Hair follicular keratinocyte (primary cell): Measurements from ENCODE around the gene C11orf21. TPM values are rescaled to one million over a fixed set of nuclear protein-coding genes. Genes with fewer than 3 reads are reported as not detected.

Experiments used
- total RNA-seq: library from RNA; depleted of rRNA; stranded (reverse); fragments of >200 nt; gene quantifications from 2 replicates; pipeline ENCODE4 v1.2.3, GENCODE V29; 2015

C11orf21 gene
- total RNA-seq, result not detected in 2 replicates

GRCh38 chr11:2301631-2302305, at the start of gene C11orf21, which contains the start of gene TSPAN32:
TSS of gene C11orf21 (minus strand) at chr11:2301918. CDS start at chr11:2301808, 110 bp downstream.
TSS of gene TSPAN32 (plus strand) at chr11:2302013. CDS start at chr11:2302150, 137 bp downstream.

GRCh38 chr11:2270322-2271076, 31.2 kb downstream of the C11orf21 start, which contains the start of gene ASCL2:
TSS of gene ASCL2 (minus strand) at chr11:2270588. CDS start at chr11:2270332, 256 bp downstream.

Other genes with a start within 250 kb of the C11orf21 start
- gene IGF2, start 162.5 kb downstream of the C11orf21 start, total RNA-seq, result 1.0 TPM in 1 of 2 replicates, not detected in the other
- gene INS, start 140.7 kb downstream of the C11orf21 start, total RNA-seq, result not detected in 2 replicates
- gene TH, start 130.1 kb downstream of the C11orf21 start, total RNA-seq, result 0.16 and 0.76 TPM in 2 replicates
- gene ASCL2, start 31.3 kb downstream of the C11orf21 start, total RNA-seq, result 0.78 and 0.87 TPM in 2 replicates
- gene TSPAN32, start 95 bp upstream of the C11orf21 start, total RNA-seq, result not detected in 2 replicates
- 131 and 161 TPM in 2 replicates for gene CD81, start 75.4 kb upstream of the C11orf21 start, total RNA-seq
- 37.9 and 49.0 TPM in 2 replicates for gene TSSC4, start 98.8 kb upstream of the C11orf21 start, total RNA-seq
- gene TRPM5, start 142.6 kb upstream of the C11orf21 start, total RNA-seq, result not detected in 2 replicates
- not detected in 2 replicates for gene KCNQ1, start 143.1 kb upstream of the C11orf21 start, total RNA-seq